Amniotic epithelial cell (primary cell): ENCODE measurements around the gene PKP1.
"Not testable (repeated sequence)": the region's sequence is repeated elsewhere in the genome, so short reads cannot be mapped to it uniquely, and the experiment has no call there.

Source experiments
- DNase-seq: peaks from one replicate; pipeline ENCODE4 v3.0.0-alpha.2; 2010; ENCODE audit warnings: low read depth

PKP1 gene, protein sequence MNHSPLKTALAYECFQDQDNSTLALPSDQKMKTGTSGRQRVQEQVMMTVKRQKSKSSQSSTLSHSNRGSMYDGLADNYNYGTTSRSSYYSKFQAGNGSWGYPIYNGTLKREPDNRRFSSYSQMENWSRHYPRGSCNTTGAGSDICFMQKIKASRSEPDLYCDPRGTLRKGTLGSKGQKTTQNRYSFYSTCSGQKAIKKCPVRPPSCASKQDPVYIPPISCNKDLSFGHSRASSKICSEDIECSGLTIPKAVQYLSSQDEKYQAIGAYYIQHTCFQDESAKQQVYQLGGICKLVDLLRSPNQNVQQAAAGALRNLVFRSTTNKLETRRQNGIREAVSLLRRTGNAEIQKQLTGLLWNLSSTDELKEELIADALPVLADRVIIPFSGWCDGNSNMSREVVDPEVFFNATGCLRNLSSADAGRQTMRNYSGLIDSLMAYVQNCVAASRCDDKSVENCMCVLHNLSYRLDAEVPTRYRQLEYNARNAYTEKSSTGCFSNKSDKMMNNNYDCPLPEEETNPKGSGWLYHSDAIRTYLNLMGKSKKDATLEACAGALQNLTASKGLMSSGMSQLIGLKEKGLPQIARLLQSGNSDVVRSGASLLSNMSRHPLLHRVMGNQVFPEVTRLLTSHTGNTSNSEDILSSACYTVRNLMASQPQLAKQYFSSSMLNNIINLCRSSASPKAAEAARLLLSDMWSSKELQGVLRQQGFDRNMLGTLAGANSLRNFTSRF

DNA sequence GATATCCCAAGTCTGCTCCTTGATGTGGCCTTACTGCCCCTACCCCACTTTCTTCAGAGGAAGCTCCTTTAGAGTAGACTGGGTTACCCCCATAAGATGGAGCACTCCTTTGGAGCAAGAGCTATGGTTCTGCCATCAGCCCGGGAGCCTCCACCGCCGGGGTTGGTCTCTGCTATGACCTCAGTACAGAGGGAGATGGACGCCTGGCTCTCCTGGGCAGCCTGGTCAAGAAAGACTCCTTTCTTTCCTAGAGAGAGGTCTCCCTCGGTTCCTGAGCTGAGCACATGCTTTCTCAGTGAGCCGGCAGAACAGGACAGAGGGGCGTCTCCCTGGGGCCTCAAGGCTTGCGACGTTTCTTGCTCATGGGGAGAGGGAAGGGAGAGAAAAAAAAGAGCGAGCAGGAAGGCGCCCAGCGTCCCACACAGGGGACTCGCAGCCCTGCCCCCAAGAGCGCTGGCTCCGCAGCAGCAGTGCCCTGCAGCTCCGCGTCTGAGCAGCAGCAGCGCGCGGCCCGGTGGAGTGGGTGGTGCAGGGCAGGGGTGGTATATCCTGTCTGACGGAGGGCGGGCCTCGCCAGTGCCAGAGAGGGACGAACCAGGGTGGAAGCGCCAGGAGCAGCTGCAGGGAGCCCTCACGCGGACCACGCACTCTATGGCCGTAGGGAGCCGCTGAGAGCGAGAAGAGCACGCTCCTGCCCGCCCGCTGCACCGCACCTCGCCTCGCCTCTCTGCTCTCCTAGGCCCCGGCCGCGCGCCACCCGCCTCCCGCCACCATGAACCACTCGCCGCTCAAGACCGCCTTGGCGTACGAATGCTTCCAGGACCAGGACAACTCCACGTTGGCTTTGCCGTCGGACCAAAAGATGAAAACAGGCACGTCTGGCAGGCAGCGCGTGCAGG is at the start of gene PKP1:
TSS of gene PKP1 (plus strand) at position 576 of the 899 bp plus-strand sequence. CDS start at position 773, 197 bp downstream.
- no peak for DNase-seq

DNA sequence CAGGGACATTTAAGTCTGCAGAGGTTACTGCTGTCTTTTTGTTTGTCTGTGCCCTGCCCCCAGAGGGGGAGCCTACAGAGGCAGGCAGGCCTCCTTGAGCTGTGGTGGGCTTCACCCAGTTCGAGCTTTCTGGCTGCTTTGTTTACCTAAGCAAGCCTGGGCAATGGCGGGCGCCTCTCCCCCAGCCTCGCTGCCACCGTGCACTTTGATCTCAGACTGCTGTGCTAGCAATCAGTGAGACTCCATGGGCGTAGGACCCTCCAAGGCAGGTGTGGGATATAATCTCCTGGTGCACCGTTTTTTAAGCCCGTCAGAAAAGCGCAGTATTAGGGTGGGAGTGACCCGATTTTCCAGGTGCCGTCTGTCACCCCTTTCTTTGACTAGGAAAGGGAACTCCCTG is 43.7 kb upstream of the PKP1 start:
- not testable (repeated sequence) for DNase-seq

DNA sequence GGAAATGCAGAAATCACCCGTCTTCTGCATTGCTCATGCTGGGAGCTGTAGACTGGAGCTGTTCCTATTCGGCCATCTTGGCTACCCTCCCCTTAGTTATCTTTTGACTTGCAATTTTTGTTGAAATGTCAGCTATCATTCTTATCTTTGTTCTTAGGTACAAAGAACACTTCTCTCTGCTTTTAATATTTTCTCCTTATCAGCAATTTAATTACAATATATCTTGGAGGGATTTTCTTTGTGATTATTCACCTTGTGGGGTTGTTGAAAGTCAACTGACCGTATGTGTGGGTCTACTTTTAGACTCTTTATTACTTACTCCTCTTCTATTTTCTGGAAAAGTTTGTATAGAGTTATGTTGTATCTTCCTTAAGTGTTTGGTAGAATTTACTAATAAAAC is 43.1 kb upstream of the PKP1 start:
- DNase-seq = no peak

DNA sequence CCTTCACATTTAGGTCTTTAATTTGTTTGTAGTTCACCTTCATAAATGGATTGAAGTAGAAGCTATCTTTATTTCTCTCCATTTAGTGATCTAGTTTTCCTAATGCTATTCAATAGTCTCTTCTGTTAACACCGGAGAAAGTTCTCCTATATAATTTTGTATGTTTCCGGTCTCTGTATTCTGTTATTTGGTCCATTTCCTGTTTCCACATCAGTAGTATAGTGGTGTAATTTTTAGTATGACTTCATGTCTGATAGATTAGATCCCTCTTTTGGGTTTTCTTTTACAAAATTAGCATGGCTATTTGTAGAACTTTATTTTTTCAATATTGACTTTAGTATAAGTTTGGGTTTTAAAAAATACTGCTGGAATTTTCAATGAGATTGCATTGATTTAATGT is 41.6 kb upstream of the PKP1 start:
- DNase-seq = no peak

DNA sequence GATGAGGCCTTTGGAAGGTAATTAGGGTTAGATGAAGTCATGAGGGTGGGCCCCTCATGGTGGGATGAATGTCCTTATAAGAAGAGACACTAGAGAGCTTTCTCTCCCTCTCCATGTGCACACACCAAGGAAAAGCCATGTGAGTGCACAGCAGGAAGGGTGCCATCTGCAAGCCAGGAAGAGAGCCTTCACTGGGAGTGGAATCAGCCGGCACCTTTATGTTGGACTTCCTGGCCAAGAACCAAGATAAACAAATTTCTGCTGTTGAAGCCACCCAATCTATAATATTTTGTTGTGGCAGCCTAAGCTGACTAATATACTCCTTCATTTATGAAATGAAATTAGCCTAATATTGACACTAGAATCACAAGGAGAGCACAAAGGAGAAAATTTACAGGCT is 38.2 kb upstream of the PKP1 start:
- no peak for DNase-seq

DNA sequence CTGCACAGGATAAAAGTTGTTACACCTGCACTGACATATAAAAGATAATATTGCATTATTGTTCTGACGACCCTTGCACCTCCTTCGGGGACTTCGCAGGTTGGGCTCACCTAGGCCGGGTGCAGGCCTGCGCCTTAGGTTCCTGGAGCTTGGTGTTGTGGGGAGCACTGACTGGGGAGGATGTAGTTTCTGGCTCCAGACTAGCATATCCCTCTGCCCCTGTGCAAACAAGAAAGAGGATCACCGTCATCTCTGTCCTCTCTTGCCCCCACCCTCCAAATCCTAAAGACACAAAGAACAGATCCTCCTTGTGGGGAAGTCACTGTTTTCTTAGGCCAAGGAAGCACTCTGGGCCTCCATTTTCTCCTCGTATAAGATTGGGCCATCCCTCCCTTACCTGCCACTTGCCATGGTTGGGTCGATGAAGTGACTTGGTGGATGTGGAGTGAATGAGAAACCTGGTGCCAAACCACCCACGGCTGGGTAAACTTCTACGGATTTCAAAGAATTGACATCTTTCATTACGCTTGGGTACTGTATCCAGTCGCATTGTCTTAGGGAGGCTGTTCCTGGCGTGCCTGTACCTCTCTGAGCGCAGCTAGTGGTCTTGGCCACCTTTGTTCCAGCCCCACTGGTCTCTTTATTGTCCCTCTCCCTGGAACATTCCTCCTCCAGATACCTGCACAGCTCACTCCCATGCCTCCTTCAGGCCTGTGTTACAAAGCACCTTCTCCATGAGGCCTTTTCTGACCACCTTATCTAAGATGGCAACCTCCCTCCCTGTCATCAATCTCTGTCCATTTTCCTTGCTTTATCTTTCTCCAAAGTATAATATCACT is 34.4 kb upstream of the PKP1 start:
- DNase-seq = no peak

DNA sequence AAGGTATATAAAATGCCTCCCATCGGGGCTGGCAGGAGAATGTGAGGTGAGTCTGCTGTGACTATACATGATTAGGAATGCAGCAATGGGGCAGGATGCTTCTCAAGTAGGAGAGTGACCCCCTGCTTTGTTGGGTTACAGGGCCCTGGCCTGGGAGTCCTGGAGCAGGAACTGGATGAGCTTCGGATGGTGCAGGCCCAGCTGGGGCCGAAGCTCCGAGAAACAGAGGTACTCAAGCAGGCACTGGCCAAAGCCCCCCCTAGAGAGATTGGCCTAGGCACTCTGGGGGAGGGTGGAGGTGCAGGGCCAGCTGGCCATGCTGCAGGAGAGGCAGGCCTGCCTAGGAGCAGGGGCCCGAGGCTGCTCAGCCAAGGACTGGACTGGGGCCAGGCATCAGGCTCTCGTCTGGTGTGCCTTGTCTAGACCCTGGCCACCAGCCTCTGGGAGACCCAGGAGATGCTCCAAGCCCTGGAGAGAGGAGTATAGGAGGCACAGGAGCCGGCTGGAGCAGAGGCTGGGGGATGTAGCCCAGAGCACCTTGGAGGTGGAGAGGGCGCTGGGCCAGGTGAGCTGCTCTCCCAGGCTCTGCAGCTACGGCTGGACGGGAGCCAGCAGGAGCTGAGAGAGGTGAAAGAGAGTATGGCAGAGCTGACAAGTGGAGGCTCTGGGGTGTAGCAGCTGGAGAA is 32.8 kb upstream of the PKP1 start:
- DNase-seq = no peak

DNA sequence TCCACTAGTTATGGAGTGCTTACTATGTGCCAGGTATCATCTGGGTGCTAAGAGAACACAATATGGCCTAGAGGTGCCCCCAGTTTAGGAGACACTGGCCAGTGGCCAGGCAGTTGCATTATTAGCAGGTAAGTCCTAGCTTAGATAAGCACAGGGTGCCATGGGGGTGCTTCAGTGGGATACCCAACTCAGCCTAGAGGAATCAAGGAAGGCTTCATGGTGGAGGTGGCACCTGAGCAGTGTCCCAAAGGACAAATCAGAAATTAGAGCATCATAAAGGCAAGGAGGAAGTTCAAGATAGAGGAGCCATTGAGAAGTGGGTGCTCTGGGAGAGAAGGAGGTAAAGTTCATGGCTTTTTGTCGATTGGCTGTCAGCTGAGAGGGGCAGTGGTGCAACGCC is 31.9 kb upstream of the PKP1 start:
- DNase-seq = no peak

DNA sequence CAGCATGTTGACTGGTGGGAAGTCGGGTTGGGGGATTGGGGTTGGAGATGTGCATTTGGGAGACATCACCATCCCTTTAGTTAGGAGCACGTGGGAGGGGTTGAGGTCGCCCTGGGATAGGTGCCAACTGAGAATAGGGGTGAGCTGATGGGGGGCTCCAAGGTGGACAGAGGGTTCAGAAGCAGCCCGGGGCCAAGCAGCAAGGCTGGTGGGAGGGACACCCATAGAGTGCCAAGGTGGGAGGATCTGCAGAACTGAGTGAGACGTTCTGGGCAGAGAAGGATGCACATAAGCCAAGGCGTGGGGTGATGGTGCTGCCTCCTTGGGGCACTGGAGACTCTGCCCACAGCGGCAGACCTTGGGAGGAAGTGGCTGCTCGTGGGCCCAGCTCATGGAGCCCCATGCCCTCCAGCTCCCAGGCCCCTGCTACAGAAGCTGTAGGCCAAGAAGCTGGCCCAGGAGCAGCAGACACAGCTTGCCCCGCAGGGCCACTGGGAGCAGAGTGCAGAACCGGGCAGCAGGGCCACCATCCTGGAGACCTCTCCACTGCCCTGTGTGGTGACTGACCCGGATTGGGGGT is 31.4 kb upstream of the PKP1 start:
- no peak for DNase-seq

DNA sequence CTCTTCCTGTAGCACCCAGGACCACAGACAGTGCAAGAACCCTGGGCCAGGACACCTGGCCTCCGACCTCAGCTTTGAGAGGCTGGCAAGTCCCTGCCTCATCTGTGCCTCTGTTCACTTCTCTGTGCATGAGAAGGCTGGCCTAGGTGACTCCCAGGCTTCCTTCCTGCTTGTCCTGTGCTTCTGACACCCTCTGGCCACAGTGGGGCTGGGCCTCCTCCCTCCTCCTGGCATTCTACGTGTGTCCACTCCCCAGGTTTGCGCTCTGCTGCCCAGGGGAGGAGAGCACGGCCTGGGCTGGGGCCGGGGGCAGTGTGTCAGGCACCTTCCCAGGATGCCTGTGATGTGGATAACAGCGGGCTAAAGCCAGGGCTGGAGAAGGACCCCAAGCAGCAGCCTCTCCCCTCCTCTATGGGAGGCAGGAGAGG is 30.3 kb upstream of the PKP1 start:
- DNase-seq = no peak

DNA sequence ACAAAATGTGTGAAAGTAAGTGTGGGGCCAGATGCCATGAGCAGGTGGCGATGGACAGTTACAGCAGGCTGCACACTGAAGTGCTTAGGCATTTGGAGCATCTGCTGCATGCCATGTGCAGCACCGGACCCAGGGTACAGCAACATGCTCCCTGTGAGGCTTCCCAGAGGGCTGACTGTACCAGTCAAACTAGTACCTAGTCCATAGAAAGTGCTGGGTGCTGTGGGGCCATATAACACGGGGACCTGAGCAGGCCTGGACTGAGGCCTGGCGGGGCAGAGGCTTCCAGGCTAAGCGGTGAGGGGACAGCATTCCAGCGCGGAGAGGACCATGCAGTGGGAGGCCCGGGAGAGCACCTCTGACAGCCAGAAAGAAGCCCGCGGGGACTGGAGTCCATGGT is 29.9 kb upstream of the PKP1 start:
- DNase-seq = no peak

DNA sequence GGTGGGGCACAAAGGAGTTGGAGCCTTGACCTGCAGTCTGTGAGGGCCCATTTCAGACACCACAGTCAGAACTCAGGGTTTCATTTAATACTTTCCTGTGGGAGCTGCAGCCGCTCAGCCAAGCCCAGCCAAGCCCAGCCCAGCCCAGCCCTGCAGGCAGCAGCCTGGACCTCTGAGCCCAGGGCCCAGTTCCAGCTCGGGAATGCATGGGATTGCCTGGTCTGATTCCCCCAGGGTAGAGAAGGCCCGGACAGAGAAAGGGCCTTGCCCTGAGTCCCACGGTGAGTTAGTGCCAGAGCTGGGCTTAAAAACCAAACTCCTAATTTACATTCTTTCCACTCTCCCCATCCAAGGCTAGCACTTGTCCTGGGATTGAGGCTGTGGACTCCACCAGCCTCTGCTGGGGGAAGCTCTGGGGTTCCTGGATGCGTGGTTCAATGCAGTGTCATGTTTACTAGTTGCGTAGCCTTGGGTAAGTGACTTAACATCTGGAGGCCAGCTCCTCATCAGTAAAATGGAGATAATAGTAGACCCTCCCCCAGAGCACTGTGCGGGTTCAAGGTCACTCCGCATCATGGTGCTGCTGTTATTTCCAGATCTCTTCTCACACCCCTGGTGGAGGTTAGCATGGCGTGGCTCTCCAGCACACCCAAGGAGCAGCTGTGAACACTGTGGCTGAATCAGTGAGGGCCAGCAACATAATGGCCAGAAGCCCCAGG is 29.2 kb upstream of the PKP1 start:
- no peak for DNase-seq

DNA sequence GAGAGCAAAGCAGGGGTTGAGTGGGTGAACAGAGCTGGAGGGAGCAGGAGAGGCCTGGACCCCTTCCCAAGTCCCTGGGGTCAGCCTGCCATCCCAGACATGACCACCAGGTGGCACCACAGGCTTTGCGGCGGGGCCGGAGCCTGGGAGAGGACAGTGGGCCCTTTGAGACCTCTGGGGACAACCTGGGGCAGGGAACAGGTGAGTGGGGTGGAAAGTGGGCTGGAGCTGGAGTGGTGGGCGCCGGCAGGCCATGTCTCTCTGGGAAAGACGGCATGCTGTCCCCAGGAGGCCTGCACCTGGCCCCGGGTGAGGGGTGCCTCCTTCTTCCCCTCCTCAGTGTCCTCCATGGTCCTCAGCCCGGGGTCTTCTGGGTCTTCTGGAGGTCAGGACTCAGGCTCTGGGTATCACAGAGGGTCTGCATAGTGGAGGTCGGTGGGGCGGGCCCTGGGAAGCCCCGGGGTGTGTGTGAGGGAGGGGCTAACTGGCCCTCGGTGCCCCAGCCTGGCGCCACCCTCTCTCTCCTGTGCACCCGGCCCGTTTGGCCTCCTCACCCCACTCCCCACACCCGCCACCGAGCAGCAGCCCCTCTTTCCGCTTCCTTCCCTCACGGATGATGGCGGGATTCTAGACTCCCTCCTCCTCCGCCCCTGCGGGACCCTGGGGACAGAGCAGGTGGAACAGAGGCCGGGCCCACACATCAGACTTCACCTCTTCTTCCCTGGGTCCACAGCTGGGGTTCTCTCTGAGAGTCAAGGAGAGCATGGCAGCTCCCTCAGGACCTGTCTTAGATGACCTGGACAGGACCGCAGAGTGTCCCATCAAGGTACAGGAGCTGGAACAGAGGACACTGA is 28.5 kb upstream of the PKP1 start:
- DNase-seq = no peak

DNA sequence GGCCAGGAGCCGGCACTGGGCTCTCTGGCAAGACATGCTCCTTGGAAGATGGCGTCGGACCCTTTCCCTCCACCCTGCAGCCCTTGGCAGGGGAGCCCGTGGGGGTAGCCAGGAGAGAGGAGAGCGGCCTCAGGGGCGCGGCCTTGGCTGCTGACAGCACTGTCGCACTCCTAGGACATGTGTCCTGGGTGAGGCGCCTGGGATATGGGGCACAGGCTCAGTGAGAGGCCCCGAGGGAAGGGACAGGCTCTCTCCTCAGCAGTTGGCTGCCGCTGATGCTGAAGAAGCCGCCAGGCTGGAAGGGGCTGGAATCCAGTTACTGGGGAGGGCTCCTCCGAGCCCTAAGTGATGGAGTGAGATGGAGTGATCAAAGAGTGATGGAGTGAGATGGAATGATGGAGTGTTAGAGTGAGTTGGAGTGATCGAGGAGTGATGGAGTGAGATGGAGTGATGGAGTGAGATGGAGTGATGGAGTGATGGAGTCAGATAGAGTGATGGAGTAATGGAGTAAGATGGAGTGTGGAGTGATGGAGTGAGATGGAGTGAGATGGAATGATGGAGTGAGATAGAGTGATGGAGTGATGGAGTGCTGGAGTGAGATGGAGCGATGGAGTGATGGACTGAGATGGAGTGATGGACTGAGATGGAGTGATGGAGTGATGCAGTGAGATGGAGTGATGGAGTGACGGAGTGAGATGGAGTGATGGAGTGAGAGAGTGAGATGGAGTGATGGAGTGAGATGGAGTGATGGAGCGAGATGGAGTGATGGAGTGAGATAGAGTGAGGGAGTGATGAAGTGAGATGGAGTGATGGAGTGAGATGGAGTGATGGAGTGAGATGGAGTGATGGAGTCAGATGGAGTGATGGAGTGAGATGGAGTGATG is 27.6 kb upstream of the PKP1 start:
- no peak for DNase-seq

DNA sequence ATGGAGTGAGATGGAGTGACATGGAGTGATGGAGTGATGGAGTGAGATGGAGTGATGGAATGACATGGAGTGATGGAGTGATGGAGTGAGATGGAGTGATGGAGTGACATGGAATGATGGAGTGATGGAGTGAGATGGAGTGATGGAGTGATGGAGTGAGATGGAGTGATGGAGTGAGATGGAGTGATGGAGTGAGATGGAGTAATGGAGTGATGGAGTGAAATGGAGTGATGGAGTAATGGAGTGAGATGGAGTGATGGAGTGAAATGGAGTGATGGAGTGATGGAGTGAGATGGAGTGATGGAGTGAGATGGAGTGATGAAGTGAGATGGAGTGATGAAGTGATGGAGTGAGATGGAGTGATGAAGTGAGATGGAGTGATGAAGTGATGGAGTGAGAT is 25.2 kb upstream of the PKP1 start:
- DNase-seq = not testable (repeated sequence)

DNA sequence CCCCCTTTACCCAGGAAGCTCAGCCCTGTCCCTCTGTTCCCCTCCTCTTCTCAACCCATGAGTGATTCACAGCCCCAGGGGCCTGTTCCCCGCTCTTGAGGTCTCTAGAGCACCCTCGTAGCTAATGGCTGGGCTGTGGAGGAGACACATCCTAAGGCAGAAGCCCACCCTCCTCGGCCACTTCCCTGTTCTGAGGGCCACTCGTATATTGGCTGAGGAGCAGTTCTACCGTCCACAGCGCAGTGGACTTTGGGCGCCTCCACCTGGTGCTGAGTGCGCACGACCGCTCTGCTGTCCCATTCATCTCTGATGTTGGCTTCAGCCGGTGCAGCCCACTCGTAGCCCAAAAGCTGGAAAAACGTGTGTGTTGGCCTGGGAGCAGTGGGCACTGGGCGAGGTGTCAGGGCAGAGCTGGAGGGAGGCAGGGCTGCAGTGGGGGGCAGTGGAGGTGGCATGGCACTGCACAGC is 24.5 kb upstream of the PKP1 start:
- no peak for DNase-seq

DNA sequence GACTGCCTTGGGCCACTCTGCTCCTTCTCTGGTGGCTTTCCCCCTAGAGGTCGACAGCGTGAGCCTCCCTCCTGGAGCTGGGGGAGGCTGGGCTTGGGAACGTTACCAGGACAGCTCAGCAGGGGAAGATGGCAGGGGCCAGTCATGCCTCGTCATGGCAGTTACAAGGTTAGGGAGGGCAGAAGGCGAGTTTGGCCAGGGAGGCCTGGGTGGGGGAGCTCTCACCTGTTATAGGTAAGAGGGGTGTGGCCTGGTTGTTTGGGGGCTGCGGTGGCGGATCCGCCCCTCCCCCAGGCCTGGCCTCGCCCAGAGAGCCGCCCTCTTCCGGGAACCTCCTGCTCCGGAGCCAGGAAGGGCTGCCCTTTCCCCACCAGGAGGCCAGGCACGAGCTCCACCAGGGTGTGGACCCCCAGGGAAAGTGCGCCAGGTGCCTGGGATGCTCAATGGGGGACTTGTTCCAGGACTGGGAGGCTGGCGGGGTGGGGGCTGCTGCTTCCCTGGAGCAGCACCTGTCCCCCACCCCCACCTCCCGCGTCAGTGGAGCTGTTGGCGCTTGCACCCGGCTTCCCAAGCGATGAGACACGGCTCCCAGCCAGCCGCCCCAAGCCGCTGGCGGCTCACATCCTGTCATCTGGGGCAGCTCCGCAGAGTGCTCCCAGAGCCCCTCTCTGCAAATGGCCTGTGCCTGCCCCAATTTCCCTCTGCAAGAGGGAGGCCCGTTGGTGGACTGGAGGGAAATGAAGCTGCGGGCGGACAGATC is 23.6 kb upstream of the PKP1 start:
- no peak for DNase-seq
